ENCODE measurements around the gene NUB1.

The NUB1 gene

DNA sequence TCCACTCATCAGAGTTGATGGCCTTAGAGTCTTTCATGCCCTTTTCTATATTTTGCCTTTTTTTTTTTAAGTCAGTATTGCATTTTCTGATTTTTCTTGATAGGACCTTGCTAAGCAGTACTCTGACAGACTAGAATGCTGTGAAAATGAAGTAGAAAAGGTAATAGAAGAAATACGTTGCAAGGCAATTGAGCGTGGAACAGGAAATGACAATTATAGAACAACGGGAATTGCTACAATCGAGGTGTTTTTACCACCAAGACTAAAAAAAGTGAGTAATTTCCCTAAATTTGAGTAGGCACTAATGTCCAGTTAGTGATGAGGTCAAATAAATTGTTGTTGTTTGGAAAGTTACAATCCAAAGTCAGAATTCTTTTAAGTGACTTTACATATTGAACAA is 7.4 kb downstream of the NUB1 start:
- no peak for DNase-seq

DNA sequence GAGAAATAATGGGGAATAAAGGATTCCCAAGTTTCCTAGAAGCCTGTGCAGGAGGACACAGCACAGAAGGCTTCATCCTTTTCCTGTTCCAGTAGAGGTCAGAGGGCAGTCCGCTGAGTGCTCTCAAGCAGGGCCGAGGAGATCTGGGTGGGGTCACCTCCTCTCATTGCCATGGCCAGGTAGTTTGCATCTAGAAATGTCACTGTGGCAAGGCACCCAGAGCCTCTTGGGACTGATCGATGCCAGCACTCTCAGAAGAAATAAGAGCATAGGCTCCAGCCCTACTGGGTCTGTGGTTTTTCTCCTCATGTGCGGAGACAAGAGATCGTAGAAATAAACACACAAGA is 7.9 kb downstream of the NUB1 start:
- no peak for DNase-seq

GRCh38 chr7:151351027-151351426 is 9.4 kb downstream of the NUB1 start:
- no peak for DNase-seq

DNA sequence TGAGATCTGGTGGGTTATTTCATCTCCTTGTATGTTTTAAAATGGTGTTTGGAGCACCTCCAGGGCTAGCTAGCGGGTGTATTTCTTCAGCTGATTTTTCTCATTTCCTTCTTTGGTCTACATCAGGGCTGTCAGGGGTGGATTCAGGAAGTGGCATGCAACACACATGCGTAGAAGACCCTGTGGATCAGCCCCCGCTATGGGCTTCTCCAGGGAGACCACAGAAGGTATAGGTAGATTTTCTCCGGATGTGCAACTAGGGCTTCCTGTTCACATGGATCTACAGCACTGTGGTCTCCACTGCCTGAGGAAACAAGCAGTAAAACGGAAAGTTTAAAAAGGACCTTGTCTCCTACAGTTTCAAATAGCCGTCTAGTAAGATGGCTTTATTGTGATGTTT is 10.4 kb downstream of the NUB1 start:
- DNase-seq, result no peak

DNA sequence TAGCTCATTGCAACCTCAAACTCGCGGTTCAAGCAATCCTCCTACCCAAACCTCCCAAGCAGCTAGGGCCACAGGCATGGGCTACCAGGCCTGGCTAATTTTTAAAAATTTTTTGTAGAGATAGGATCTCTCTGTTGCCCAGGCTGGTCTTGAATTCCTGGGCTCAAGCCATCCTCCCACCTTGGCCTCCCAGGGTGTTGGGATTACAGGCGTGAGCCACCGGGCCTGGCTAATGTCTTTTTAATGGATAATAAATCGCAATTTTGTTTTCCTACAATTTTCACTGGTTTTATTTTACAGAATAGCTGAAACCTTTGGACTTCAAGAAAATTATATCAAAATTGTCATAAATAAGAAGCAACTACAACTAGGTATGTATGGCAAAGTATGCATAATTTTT is 10.9 kb downstream of the NUB1 start:
- DNase-seq, result no peak

GRCh38 chr7:151361193-151361959 is 19.8 kb downstream of the NUB1 start:
- DNase-seq, result no peak

DNA sequence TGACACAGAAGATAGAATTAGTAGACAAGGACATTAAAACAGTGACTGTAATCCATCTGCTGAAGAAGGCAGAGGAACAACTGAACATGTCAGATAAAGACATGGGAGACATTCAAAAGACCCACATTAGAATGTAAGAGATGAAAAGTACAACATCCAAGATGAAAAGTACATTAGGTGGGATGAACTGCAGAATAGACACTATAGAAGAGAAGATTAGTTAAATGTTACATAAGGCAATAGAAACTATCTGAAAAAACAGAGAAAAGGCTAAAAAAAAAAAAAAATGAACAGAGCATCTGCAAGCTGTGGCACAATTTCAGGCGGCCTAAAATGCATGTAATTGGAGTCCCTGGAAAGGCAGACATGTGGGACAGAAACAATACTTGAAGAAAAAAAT is 21.6 kb downstream of the NUB1 start:
- DNase-seq, result no peak

- no peak for DNase-seq
Observed at GRCh38 chr7:151366166-151366879, 24.7 kb downstream of the NUB1 start.

- no peak for DNase-seq
Observed at GRCh38 chr7:151366880-151367222, 25.2 kb downstream of the NUB1 start.

- DNase-seq, result no peak
Observed at GRCh38 chr7:151367284-151367683, 25.7 kb downstream of the NUB1 start.

DNA sequence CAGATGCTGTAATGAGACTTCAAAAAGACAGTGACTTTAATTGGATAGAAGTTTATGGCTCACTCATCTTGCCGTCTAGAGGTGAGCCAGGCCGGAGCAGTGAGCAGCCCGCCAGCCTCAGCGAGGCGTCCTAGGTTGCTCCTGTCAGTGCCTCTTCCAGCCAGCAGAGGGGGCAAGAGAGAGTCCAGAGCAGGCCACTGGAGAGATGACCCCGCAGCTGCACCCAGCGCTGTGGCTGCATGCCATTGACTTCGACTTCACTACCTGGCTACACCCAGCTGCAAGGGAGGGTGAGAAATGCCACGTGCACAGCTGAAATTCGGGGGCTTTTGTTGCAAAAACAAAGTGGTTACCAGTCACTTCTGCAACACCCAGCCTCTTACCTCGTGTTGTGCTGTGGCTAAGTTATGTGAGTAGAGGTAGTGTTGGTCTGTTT is 26.5 kb downstream of the NUB1 start:
- peak; percentile 11 for DNase-seq

DNA sequence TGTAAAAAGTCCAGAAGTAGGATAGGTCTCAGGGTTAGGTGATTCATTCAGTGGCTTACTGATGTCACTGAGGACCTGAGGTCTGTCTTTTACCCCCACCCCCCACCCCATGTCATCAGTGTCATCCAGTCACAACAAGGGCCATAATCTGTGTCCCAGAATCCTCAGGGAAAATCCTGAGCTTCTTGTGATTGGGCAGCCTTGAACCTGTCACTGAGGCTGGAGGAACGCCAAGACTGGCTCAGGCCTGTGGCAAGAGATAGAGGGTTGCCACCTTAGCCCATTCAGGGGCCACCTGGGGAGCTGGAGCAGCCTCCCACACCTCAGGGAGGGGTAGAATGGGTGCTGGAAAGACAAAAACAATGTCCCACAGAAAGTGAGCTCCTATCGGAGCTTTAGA is 29.7 kb downstream of the NUB1 start:
- no peak for DNase-seq

- DNase-seq, result no peak
Observed at GRCh38 chr7:151372612-151373265, 31.1 kb downstream of the NUB1 start.

GRCh38 chr7:151373599-151373998 is 32.0 kb downstream of the NUB1 start:
- no peak for DNase-seq

DNA sequence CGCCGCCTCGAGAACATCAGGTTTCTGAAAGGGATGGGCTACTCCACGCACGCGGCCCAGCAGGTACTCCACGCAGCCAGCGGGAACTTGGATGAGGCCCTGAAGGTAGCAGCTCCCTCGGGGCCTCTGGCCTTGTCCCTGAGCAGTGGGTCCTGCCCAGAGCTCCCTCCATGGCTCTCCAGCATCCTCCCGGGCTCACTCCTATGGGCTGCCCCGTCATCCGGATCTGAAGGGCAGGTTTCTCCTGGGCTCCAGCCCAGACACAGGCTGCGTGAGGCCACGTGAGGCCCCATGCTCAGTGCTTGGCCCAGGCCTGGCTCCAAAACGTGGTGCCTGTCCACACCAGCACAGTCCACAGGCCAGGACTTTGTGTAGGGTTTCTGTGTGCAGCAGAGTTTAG is 32.5 kb downstream of the NUB1 start:
- no peak for DNase-seq

GRCh38 chr7:151374726-151375125 is 33.1 kb downstream of the NUB1 start:
- DNase-seq, result no peak

GRCh38 chr7:151375530-151376217 is 34.1 kb downstream of the NUB1 start:
- no peak for DNase-seq

GRCh38 chr7:151376218-151376902 is 34.7 kb downstream of the NUB1 start:
- no peak for DNase-seq

GRCh38 chr7:151377406-151377805 is 35.8 kb downstream of the NUB1 start:
- no peak for DNase-seq

DNA sequence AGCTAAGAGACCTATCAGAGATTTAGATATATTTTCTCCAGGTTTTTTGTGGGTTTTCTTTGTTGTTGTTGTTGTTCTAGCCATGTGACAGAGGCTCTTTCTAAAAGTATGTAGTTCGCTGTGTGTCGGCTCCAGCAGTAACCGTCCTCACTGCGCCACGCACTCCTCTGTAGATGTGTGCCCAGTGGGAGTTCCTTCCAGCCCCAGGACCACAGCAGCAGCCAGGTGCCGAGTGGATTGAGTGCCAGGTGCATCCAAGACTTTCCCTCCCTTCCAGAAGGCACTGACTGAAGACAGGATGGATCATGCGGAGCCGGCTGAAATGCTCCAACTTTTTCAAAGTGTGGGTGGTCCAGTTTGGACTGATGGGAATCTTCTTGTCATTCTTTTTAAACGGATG is 36.4 kb downstream of the NUB1 start:
- no peak for DNase-seq

DNA sequence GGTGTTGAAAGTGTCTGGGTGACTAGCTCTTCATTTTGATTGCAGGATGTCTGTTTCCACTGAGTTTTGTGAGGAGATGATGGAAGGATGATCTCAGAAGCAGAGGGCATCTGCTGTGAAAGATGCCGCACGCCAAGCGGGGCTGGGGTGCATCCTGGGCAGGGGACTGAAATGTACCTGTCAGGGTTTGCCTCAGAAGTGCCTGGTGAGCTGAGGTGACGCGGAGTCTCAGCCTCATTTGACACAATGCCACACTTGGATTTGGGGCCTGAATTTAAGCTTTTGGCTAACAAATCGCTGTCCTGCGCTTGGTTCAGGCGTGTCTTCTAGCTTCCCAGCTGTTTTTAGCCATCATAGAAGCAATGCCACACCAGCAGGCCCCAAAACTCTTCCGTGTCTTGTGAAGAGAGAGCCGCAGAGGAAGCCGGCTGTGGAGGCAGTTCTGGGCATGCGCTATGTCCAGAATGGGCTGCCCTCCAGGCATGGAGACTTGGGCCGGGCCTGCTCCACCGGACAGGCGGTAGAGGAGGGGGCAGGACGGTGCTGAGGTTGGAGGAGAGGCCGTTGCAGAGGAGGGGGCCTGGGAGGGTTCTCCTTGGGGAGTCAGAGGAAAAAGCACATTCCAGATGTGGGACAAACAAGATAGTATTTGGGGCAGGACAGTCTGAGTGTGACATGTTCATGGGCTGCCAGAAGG is 37.0 kb downstream of the NUB1 start:
- no peak for DNase-seq

- no peak for DNase-seq
Observed at GRCh38 chr7:151379193-151379520, 37.5 kb downstream of the NUB1 start.

Data from NCI-H446 treated with DMSO at 0.1 percent for 48 hours (cell line).